C4-2B (cell line): ENCODE results near the gene MORN5.

Experiments used
- CTCF ChIP-seq: fragments of 450-650 bp; conservative IDR thresholded peaks from 2 replicates; pipeline ENCODE4 v1.5.1; 2017; ENCODE audit warnings: mild to moderate bottlenecking
- ZFX ChIP-seq: fragments of 450-650 bp; IDR thresholded peaks from 2 replicates; pipeline ENCODE4 v1.6.1; 2017

DNA sequence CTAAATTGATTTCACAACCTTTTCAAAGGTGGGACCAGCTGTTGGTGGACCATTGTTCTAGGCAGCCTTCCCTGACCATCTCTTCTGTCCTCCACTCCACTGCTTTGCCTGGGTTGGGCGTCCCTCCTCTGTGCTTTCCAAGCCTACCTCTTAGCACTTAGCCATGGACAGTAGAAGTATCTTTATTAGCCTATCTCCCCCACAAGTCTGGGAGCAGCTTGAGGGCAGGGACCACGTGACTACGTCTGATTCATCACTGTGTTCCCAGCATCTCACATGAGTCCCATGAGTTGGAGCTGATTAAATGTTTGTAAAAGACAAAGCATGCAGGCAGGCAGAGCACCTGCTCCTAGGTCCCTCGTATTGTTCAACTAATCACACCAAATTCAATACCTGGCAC, 20.9 kb downstream of the MORN5 start:
- TF ChIP-seq CTCF: no peak
- TF ChIP-seq ZFX: no peak
